WTC11 (cell line): ENCODE measurements around the gene GPR152. TPM values are rescaled to one million over a fixed set of nuclear protein-coding genes. Genes with fewer than 3 reads are reported as not detected.

Source experiments
- ATAC-seq: fragments of 200-7000 bp; cut with Tn5 transposase; 2 replicates; pipeline ENCODE4 v1.10.0; 2021; ENCODE audit warnings: mild to moderate bottlenecking, moderate library complexity
- CTCF ChIA-PET: fragments of 300-600 bp; sonication (Branson Sonifier 250); formaldehyde crosslinking; loops from one replicate; lab custom pipeline; 2021; ENCODE audit warnings: antibody characterized with exemption; lab: Charles Lee
- POLR2A ChIA-PET: fragments of 350-600 bp; sonication (Branson Sonifier 250); formaldehyde crosslinking; loops from one replicate; lab custom pipeline; 2021; ENCODE audit warnings: antibody characterized with exemption; lab: Charles Lee
- DNase-seq: peaks from one replicate; pipeline ENCODE4 v3.0.0; 2021; ENCODE audit warnings: low spot score
- H3K27ac Mint-ChIP-seq: 2 replicates; pipeline ENCODE4 v1.8.0; 2021; ENCODE audit warnings: mixed read lengths
- H3K27me3 Mint-ChIP-seq: 2 replicates; pipeline ENCODE4 v1.8.0; 2021; ENCODE audit warnings: low read depth, mild to moderate bottlenecking, moderate library complexity, mixed read lengths
- H3K36me3 Mint-ChIP-seq: 2 replicates; pipeline ENCODE4 v1.8.0; 2021; ENCODE audit warnings: mixed read lengths
- H3K4me1 Mint-ChIP-seq: 2 replicates; pipeline ENCODE4 v1.8.0; 2022; ENCODE audit warnings: mixed read lengths
- H3K4me3 Mint-ChIP-seq: 2 replicates; pipeline ENCODE4 v1.8.0; 2021; ENCODE audit warnings: mild to moderate bottlenecking, moderate library complexity, mixed read lengths
- H3K9me3 Mint-ChIP-seq: 2 replicates; pipeline ENCODE4 v1.8.0; 2021; ENCODE audit warnings: mixed read lengths
- HMGA2 ChIP-seq: fragments of 250-450 bp; sonication (Bioruptor Pico); IDR thresholded peaks from 2 replicates; pipeline ENCODE4 v1.4.0; 2021; ENCODE audit warnings: mild to moderate bottlenecking, moderate library complexity
- MXD4 ChIP-seq: fragments of 250-450 bp; sonication (Bioruptor Pico); IDR thresholded peaks from 2 replicates; pipeline ENCODE4 v1.8.0; 2021; ENCODE audit warnings: mild to moderate bottlenecking, moderate library complexity, borderline replicate concordance
- RORB ChIP-seq: fragments of 250-450 bp; sonication (Bioruptor Pico); IDR thresholded peaks from 2 replicates; pipeline ENCODE4 v1.9.0; 2021; ENCODE audit warnings: mild to moderate bottlenecking
- SMAD3 ChIP-seq: sonication (generic); formaldehyde crosslinking; IDR thresholded peaks from 2 replicates; pipeline ENCODE4 v1.8.0; 2022; ENCODE audit warnings: missing genetic modification reagents, mild to moderate bottlenecking, borderline replicate concordance
- TEAD4 ChIP-seq: sonication (generic); formaldehyde crosslinking; IDR thresholded peaks from 2 replicates; pipeline ENCODE4 v1.8.0; 2022; ENCODE audit warnings: mild to moderate bottlenecking, missing genetic modification reagents
- ZBTB21 ChIP-seq: sonication (generic); formaldehyde crosslinking; IDR thresholded peaks from 2 replicates; pipeline ENCODE4 v1.8.1; 2023; ENCODE audit warnings: mild to moderate bottlenecking, missing genetic modification reagents, borderline replicate concordance
- ZNF121 ChIP-seq: sonication (generic); formaldehyde crosslinking; IDR thresholded peaks from 2 replicates; pipeline ENCODE4 v1.8.0; 2023; ENCODE audit warnings: missing genetic modification reagents
- total RNA-seq: library from RNA; stranded (reverse); gene quantifications from 3 replicates; pipeline ENCODE4 v1.2.3, GENCODE V29; 2021
- TF ChIP-seq, protein P1 (sequence below): fragments of 250-450 bp; sonication (Bioruptor Pico); IDR thresholded peaks from 2 replicates; pipeline ENCODE4 v1.9.0; 2021; ENCODE audit warnings: moderate library complexity, mild to moderate bottlenecking, inconsistent platforms, borderline replicate concordance
- TF ChIP-seq, protein P2 (sequence below): sonication (generic); formaldehyde crosslinking; IDR thresholded peaks from 2 replicates; pipeline ENCODE4 v1.8.1; 2023; ENCODE audit warnings: mild to moderate bottlenecking, missing genetic modification reagents, borderline replicate concordance
- TF ChIP-seq, protein P3 (sequence below): fragments of 250-450 bp; sonication (Bioruptor Pico); IDR thresholded peaks from 2 replicates; pipeline ENCODE4 v1.9.0; 2021; ENCODE audit warnings: mild to moderate bottlenecking, borderline replicate concordance
- TF ChIP-seq, protein P4 (sequence below): sonication (generic); formaldehyde crosslinking; IDR thresholded peaks from 2 replicates; pipeline ENCODE4 v1.8.1; 2023; ENCODE audit warnings: mild to moderate bottlenecking, missing genetic modification reagents
- TF ChIP-seq, protein P5 (sequence below): sonication (generic); formaldehyde crosslinking; IDR thresholded peaks from 2 replicates; pipeline ENCODE4 v1.8.1; 2023; ENCODE audit warnings: mild to moderate bottlenecking, moderate library complexity, missing genetic modification reagents
- TF ChIP-seq, protein P6 (sequence below): fragments of 250-450 bp; sonication (Bioruptor Pico); IDR thresholded peaks from 2 replicates; pipeline ENCODE4 v1.9.0; 2021; ENCODE audit warnings: mild to moderate bottlenecking

Gene GPR152
- total RNA-seq, 1 experiment from 2014 or later, result not detected

DNA sequence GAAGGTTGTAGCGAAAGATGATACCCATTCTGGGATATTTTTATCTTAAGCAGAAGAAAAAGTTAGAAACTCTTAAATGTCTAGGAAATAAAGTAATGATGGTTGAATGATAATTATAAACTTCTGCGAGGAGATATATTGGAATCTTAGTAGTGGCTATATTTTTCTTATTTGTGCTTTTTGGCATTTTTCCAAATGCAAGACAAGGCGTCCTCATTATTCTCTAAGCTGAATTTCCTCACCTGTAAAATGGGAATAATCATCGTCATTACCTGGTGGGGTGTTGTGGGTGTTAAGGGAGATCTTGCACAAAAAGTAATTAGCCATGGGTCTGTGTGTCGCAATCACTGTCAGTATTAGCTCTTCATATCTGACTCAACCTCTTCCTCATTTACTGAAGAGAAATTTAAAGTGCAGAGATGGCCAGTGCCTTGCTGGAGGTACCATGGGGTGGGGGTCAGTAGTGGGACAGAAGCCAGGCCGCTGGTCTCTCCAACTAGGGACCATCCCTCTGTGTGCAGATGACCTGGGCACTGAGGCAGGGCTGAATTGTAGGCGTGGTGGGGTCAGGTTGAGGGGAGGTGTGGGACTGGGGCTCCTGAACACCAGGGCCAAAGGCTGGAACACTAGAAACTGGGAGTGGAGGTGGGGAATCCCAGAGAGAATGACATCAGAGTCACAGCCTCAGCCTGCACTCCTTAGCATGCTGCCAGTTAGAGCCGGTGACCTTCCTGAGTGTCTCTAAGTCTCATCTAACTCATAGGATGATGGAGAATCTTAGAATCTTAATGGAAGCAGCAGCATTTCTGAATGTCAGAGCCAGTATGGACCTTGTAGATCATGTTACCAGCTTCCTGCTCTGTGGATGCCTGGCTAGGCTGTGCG is 48.5 kb upstream of the GPR152 start:
- ChIA-PET CTCF (no interaction called here), POLR2A (no interaction called here)
- Mint-ChIP-seq H3K27me3 (peaks cover 12% of the 10 kb centered on the region), H3K4me3 (no peak overlapping the region), H3K27ac (no peak overlapping the region), H3K36me3 (no peaks in the 10 kb centered on the region), H3K4me1 (peaks cover 9% of the 10 kb centered on the region), H3K9me3 (no peaks in the 10 kb centered on the region)
- TF ChIP-seq ZBTB21 (no peak), MXD4 (CRISPR knock-in tag) (no peak), TEAD4 (CRISPR knock-in tag) (no peak), SMAD3 (no peak), RORB (CRISPR knock-in tag) (no peak), ZNF121 (no peak), HMGA2 (CRISPR knock-in tag) (no peak)
- TF ChIP-seq, protein P1, sequence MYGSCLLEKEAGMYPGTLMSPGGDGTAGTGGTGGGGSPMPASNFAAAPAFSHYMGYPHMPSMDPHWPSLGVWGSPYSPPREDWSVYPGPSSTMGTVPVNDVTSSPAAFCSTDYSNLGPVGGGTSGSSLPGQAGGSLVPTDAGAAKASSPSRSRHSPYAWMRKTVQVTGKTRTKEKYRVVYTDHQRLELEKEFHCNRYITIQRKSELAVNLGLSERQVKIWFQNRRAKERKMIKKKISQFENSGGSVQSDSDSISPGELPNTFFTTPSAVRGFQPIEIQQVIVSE (CRISPR knock-in tag), result no peak
- TF ChIP-seq, protein P2, sequence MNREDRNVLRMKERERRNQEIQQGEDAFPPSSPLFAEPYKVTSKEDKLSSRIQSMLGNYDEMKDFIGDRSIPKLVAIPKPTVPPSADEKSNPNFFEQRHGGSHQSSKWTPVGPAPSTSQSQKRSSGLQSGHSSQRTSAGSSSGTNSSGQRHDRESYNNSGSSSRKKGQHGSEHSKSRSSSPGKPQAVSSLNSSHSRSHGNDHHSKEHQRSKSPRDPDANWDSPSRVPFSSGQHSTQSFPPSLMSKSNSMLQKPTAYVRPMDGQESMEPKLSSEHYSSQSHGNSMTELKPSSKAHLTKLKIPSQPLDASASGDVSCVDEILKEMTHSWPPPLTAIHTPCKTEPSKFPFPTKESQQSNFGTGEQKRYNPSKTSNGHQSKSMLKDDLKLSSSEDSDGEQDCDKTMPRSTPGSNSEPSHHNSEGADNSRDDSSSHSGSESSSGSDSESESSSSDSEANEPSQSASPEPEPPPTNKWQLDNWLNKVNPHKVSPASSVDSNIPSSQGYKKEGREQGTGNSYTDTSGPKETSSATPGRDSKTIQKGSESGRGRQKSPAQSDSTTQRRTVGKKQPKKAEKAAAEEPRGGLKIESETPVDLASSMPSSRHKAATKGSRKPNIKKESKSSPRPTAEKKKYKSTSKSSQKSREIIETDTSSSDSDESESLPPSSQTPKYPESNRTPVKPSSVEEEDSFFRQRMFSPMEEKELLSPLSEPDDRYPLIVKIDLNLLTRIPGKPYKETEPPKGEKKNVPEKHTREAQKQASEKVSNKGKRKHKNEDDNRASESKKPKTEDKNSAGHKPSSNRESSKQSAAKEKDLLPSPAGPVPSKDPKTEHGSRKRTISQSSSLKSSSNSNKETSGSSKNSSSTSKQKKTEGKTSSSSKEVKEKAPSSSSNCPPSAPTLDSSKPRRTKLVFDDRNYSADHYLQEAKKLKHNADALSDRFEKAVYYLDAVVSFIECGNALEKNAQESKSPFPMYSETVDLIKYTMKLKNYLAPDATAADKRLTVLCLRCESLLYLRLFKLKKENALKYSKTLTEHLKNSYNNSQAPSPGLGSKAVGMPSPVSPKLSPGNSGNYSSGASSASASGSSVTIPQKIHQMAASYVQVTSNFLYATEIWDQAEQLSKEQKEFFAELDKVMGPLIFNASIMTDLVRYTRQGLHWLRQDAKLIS (CRISPR knock-in tag), result no peak
- TF ChIP-seq, protein P3, sequence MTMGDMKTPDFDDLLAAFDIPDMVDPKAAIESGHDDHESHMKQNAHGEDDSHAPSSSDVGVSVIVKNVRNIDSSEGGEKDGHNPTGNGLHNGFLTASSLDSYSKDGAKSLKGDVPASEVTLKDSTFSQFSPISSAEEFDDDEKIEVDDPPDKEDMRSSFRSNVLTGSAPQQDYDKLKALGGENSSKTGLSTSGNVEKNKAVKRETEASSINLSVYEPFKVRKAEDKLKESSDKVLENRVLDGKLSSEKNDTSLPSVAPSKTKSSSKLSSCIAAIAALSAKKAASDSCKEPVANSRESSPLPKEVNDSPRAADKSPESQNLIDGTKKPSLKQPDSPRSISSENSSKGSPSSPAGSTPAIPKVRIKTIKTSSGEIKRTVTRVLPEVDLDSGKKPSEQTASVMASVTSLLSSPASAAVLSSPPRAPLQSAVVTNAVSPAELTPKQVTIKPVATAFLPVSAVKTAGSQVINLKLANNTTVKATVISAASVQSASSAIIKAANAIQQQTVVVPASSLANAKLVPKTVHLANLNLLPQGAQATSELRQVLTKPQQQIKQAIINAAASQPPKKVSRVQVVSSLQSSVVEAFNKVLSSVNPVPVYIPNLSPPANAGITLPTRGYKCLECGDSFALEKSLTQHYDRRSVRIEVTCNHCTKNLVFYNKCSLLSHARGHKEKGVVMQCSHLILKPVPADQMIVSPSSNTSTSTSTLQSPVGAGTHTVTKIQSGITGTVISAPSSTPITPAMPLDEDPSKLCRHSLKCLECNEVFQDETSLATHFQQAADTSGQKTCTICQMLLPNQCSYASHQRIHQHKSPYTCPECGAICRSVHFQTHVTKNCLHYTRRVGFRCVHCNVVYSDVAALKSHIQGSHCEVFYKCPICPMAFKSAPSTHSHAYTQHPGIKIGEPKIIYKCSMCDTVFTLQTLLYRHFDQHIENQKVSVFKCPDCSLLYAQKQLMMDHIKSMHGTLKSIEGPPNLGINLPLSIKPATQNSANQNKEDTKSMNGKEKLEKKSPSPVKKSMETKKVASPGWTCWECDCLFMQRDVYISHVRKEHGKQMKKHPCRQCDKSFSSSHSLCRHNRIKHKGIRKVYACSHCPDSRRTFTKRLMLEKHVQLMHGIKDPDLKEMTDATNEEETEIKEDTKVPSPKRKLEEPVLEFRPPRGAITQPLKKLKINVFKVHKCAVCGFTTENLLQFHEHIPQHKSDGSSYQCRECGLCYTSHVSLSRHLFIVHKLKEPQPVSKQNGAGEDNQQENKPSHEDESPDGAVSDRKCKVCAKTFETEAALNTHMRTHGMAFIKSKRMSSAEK (CRISPR knock-in tag), result no peak
- TF ChIP-seq, protein P4, sequence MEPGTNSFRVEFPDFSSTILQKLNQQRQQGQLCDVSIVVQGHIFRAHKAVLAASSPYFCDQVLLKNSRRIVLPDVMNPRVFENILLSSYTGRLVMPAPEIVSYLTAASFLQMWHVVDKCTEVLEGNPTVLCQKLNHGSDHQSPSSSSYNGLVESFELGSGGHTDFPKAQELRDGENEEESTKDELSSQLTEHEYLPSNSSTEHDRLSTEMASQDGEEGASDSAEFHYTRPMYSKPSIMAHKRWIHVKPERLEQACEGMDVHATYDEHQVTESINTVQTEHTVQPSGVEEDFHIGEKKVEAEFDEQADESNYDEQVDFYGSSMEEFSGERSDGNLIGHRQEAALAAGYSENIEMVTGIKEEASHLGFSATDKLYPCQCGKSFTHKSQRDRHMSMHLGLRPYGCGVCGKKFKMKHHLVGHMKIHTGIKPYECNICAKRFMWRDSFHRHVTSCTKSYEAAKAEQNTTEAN (CRISPR knock-in tag), result no peak
- TF ChIP-seq, protein P5, sequence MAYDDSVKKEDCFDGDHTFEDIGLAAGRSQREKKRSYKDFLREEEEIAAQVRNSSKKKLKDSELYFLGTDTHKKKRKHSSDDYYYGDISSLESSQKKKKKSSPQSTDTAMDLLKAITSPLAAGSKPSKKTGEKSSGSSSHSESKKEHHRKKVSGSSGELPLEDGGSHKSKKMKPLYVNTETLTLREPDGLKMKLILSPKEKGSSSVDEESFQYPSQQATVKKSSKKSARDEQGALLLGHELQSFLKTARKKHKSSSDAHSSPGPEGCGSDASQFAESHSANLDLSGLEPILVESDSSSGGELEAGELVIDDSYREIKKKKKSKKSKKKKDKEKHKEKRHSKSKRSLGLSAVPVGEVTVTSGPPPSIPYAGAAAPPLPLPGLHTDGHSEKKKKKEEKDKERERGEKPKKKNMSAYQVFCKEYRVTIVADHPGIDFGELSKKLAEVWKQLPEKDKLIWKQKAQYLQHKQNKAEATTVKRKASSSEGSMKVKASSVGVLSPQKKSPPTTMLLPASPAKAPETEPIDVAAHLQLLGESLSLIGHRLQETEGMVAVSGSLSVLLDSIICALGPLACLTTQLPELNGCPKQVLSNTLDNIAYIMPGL, result no peak
- TF ChIP-seq, protein P6, sequence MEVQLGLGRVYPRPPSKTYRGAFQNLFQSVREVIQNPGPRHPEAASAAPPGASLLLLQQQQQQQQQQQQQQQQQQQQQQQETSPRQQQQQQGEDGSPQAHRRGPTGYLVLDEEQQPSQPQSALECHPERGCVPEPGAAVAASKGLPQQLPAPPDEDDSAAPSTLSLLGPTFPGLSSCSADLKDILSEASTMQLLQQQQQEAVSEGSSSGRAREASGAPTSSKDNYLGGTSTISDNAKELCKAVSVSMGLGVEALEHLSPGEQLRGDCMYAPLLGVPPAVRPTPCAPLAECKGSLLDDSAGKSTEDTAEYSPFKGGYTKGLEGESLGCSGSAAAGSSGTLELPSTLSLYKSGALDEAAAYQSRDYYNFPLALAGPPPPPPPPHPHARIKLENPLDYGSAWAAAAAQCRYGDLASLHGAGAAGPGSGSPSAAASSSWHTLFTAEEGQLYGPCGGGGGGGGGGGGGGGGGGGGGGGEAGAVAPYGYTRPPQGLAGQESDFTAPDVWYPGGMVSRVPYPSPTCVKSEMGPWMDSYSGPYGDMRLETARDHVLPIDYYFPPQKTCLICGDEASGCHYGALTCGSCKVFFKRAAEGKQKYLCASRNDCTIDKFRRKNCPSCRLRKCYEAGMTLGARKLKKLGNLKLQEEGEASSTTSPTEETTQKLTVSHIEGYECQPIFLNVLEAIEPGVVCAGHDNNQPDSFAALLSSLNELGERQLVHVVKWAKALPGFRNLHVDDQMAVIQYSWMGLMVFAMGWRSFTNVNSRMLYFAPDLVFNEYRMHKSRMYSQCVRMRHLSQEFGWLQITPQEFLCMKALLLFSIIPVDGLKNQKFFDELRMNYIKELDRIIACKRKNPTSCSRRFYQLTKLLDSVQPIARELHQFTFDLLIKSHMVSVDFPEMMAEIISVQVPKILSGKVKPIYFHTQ (CRISPR knock-in tag), result no peak
- no peak for DNase-seq
- ATAC-seq, result no peak
